WI38 (cell line): Measurements from ENCODE around the gene CACNA2D3.

Experiments
- H3K4me3 ChIP-seq: 2 replicates; pipeline ENCODE4 v1.5.1; 2011; ENCODE audit warnings: low read depth, mild to moderate bottlenecking, control low read depth, low read length
- CTCF ChIP-seq: IDR thresholded peaks from 2 replicates; pipeline ENCODE4 v1.5.1; 2012; ENCODE audit warnings: low read depth, mild to moderate bottlenecking, control low read depth, low read length

The CACNA2D3 gene

GRCh38 chr3:54801977-54802376 lies 679.6 kb downstream of the CACNA2D3 start:
- H3K4me3 ChIP-seq: no peak overlapping the region
- TF ChIP-seq CTCF: no peak

- H3K4me3 ChIP-seq: no peak overlapping the region
- TF ChIP-seq CTCF: no peak
Measured at GRCh38 chr3:54810401-54810800, 688.0 kb downstream of the CACNA2D3 start.

- H3K4me3 ChIP-seq: no peak overlapping the region
- no peak for TF ChIP-seq CTCF
Measured at GRCh38 chr3:54814224-54814623, 691.9 kb downstream of the CACNA2D3 start.

- TF ChIP-seq CTCF: no peak
- H3K4me3 ChIP-seq: no peak overlapping the region
Measured at GRCh38 chr3:54817628-54818027, 695.3 kb downstream of the CACNA2D3 start.

- no peak for TF ChIP-seq CTCF
- H3K4me3 ChIP-seq: no peak overlapping the region
Measured at GRCh38 chr3:54818486-54818885, 696.1 kb downstream of the CACNA2D3 start.

GRCh38 chr3:54818942-54819341 lies 696.6 kb downstream of the CACNA2D3 start:
- H3K4me3 ChIP-seq: no peak overlapping the region
- TF ChIP-seq CTCF: no peak

GRCh38 chr3:54819946-54820345 lies 697.6 kb downstream of the CACNA2D3 start:
- no peak for TF ChIP-seq CTCF
- no peak overlapping the region for H3K4me3 ChIP-seq
